Type B pancreatic cell (in vitro differentiated cells): Measurements from ENCODE around the gene PAQR5. TPM values are rescaled to one million over a fixed set of nuclear protein-coding genes. Genes with fewer than 3 reads are reported as not detected.
A peak's percentile ranks its signal among the peaks of the same experiment; 100 is the strongest.

Source experiments
- DNase-seq: peaks from one replicate; pipeline ENCODE4 v3.0.0; 2021; ENCODE audit warnings: mixed read lengths; ENCODE audit not compliant: unreplicated experiment; ENCODE audit errors: extremely low spot score
- H3K27ac Mint-ChIP-seq: 2 replicates; pipeline ENCODE4 v1.8.0; 2021; ENCODE audit warnings: mild to moderate bottlenecking, mixed read lengths
- H3K27me3 Mint-ChIP-seq: 2 replicates; pipeline ENCODE4 v1.8.0; 2021; ENCODE audit warnings: mixed read lengths
- H3K36me3 Mint-ChIP-seq: 2 replicates; pipeline ENCODE4 v1.8.0; 2021; ENCODE audit warnings: mixed read lengths
- H3K4me1 Mint-ChIP-seq: one replicate; pipeline ENCODE4 v1.8.0; 2021; ENCODE audit warnings: mixed read lengths; ENCODE audit not compliant: unreplicated experiment
- H3K4me3 Mint-ChIP-seq: 2 replicates; pipeline ENCODE4 v1.8.0; 2021; ENCODE audit warnings: mild to moderate bottlenecking, mixed read lengths
- H3K9me3 Mint-ChIP-seq: 2 replicates; pipeline ENCODE4 v1.8.0; 2021; ENCODE audit warnings: mixed read lengths
- CTCF ChIP-seq: fragments of 200-600 bp; sonication (generic); conservative IDR thresholded peaks from 2 replicates; pipeline ENCODE4 v1.5.0; 2021; ENCODE audit warnings: antibody characterized with exemption, mild to moderate bottlenecking
- long read RNA-seq: library from polyadenylated mRNA; unstranded; transcript quantifications from one replicate; pipeline ENCODE4 v2.0.0, GENCODE V29; 2020
- total RNA-seq: library from RNA; stranded (reverse); gene quantifications from 2 replicates; pipeline ENCODE4 v1.2.1, GENCODE V29; 2021; ENCODE audit warnings: low replicate concordance

PAQR5 gene
- total RNA-seq: 7.8 and 22.3 TPM in 2 replicates
- long read RNA-seq, full-length matches to known transcripts: 6 of 29 reads
- long read RNA-seq, partial matches to known transcripts: 13 of 29 reads
- long read RNA-seq, other reads (novel, unspliced or antisense): 10 of 29 reads

GRCh38 chr15:69298697-69299441 is at the start of gene PAQR5:
TSS of gene PAQR5 (plus strand) at chr15:69298912. CDS start at chr15:69360081, 61,169 bp downstream.
- Mint-ChIP-seq H3K4me3 (peak within 1 kb of the TSS; percentile 79), H3K9me3 (no peaks in the 10 kb centered on the region), H3K27ac (no peak within 1 kb of the TSS), H3K4me1 (peaks cover 5% of the 10 kb centered on the region), H3K27me3 (peaks cover 63% of the 10 kb centered on the region), H3K36me3 (no peaks in the 10 kb centered on the region)
- no peak for DNase-seq
- TF ChIP-seq CTCF: no peak

- no peak for DNase-seq
- Mint-ChIP-seq H3K27me3 (no peaks in the 10 kb centered on the region), H3K9me3 (peaks cover 7% of the 10 kb centered on the region), H3K27ac (peak overlapping the region; percentile 68), H3K36me3 (peaks cover 14% of the 10 kb centered on the region), H3K4me1 (peaks cover 9% of the 10 kb centered on the region), H3K4me3 (no peak overlapping the region)
- TF ChIP-seq CTCF: no peak
These were observed 45.6 kb upstream of the PAQR5 start for GRCh38 chr15:69253156-69253555.

GRCh38 chr15:69265347-69265955 is 33.3 kb upstream of the PAQR5 start:
- peaks cover 12% of the 10 kb centered on the region for H3K36me3 Mint-ChIP-seq
- H3K4me3 Mint-ChIP-seq: no peak overlapping the region
- peak; percentile 74 for TF ChIP-seq CTCF
- no peak overlapping the region for H3K27ac Mint-ChIP-seq
- no peaks in the 10 kb centered on the region for H3K9me3 Mint-ChIP-seq
- H3K4me1 Mint-ChIP-seq: no peaks in the 10 kb centered on the region
- H3K27me3 Mint-ChIP-seq: no peaks in the 10 kb centered on the region
- no peak for DNase-seq

GRCh38 chr15:69271217-69271616 is 27.5 kb upstream of the PAQR5 start:
- Mint-ChIP-seq H3K4me3 (no peak overlapping the region), H3K36me3 (peaks cover 8% of the 10 kb centered on the region), H3K27me3 (no peaks in the 10 kb centered on the region), H3K4me1 (peaks cover 26% of the 10 kb centered on the region), H3K27ac (no peak overlapping the region), H3K9me3 (no peaks in the 10 kb centered on the region)
- no peak for TF ChIP-seq CTCF
- no peak for DNase-seq

GRCh38 chr15:69272139-69272538 is 26.6 kb upstream of the PAQR5 start:
- no peaks in the 10 kb centered on the region for H3K27me3 Mint-ChIP-seq
- no peaks in the 10 kb centered on the region for H3K9me3 Mint-ChIP-seq
- H3K4me3 Mint-ChIP-seq: no peak overlapping the region
- H3K36me3 Mint-ChIP-seq: peaks cover 8% of the 10 kb centered on the region
- no peak overlapping the region for H3K27ac Mint-ChIP-seq
- H3K4me1 Mint-ChIP-seq: peaks cover 28% of the 10 kb centered on the region
- no peak for TF ChIP-seq CTCF
- no peak for DNase-seq
